ENCODE measurements around the gene OPN3.

OPN3 gene

GRCh38 chr1:241645199-241645598 lies 5.0 kb upstream of the OPN3 start:
- DNase-seq = no peak

GRCh38 chr1:241644259-241644658 lies 4.1 kb upstream of the OPN3 start:
- DNase-seq = no peak

DNA sequence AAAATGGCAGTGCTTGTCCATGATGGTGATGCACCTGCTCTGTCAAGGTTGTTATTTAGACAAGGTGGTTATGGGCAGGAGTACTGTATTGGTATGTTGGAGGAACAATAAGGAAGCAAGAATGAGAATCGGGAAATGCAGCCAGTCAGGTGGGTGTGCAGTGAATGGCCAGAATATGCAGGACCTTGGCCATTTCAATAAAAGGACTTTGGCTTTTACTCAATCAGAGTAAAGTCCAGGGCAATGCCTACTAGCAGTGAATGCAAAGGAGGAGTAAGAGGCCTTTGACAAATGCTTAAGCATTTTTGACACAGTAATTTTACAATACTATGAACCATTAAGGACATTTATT lies 2.4 kb upstream of the OPN3 start:
- no peak for DNase-seq

- DNase-seq = peak; percentile 26
These were observed 1.8 kb upstream of the OPN3 start for GRCh38 chr1:241641773-241642592.

GRCh38 chr1:241640867-241641622 lies 876 bp upstream of the OPN3 start:
- DNase-seq = no peak

DNA sequence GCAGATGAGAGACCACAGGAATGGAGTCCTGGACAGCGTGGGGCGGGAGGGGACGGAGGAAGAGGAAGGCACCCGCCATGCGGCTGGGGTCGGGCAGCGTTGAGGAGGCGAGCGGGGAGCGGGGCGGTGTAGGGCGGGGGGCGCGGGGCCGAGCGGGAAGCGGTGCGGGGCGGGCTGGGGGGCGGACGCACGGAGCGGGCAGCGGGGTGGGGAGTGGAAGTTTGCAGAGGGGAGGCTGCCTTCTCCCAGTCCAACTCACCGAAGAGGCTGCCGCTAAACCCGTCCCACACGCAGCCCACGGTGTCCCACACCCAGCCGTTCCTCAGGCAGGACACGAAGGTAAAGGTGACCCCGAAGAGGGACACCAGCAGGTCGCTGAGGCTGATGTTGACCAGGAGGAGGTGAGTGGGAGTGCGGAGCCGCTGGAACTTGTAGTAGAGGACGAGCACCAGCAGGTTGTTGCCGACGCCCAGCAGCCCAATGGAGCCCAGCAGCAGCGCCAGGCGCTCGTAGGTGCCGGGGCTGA lies 483 bp downstream of the OPN3 start:
- DNase-seq = no peak

DNA sequence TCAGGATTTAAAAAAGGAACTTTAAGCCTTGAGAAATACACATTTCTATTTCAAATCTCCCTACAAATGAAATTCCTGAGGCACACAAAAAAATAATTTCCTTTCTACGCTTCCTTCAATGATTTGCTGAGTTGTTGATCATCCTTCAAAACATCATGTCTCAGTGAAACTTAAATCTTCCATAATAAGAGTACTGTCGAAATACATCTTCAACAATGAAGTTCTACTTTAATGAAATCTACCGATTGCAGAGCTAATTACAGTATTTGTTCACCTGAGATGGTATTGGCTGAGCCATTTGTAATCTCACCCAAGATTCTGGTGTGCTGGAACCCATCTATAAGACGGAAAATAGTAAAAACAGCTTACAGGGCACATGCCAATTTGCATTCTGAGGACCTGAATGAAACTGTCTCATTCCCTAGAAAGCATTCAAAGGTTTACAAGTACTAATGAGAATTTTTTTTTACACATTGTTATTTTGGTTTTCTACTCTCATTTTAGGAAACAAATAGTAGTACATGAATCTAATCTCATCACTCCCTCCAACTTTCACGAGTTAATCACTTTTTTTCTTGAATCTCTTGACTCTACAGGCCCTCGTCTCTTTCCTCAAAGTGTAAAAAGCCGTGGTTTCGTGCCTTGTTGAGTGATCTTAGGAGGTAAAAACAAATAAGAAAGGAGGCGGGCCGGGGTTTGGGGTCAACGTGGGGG lies 1.1 kb downstream of the OPN3 start:
- no peak for DNase-seq

DNA sequence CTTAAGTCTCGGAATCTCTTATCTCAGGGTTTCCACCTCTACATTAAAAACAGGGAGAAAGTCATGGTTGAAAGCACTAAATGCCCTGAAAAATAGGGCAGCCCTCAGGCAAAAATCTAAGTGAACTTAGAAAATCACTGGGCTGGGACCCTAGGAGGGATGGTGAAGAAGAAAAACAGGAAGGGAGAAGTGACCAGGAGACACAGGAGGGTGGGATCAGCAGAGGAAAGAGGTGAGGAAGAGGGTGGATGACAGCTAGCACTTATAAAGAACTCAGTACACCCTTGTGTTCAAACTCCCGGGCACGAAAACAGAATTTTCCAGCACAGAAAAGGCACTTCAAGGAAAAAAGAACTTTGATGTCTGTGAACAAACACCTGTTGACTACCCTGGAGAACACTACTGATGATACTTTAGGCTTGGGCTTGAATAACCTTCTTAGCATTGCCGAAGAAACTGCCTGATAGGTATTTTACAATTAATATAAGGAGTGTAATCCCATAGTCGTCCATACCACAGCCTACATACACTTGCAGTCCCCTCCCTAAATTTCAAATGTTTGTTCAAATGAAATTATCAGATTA lies 2.0 kb downstream of the OPN3 start:
- DNase-seq = no peak

GRCh38 chr1:241637604-241638003 lies 2.6 kb downstream of the OPN3 start:
- DNase-seq = no peak

GRCh38 chr1:241637046-241637590 lies 3.1 kb downstream of the OPN3 start:
- no peak for DNase-seq

DNA sequence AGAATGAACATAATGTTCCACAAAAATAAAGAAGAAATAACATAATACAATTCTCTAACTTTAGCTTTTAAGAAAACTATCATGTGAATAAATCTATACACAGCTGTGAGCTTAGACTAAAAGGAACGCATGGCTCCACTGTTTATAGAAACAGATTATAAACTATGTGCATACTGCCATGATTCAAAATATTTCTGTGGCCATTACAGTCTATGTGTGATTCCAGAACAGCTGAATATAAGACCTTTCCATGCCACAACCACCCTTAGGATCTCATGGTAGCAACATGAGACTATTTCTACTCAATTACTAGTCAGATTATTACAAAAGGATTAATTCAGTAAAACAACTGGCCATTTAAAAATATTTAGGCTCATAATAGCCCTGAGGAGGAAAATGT lies 3.9 kb downstream of the OPN3 start:
- DNase-seq = no peak

- DNase-seq = no peak
These were observed 4.5 kb downstream of the OPN3 start for GRCh38 chr1:241635556-241636152.

GRCh38 chr1:241632987-241633386 lies 7.2 kb downstream of the OPN3 start:
- DNase-seq = no peak

DNA sequence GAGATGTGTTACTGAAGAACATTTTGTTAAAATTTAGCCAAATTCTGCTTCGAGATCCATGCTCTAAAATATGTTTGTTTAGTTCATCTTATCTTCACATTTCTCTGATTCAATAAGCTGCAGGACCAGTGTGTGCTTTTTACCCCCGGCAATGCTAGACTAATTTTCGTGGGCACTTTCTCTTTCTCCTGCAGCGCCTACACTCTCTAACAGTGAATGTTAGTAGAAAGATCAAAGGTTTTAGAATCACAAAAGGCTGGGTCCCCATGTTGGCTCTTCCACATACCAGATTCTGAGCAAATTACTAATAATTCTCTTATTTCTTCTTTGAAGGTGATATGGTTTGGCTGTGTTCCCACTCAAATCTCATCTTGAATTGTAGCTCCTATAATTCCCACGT lies 8.5 kb downstream of the OPN3 start:
- no peak for DNase-seq

DNA sequence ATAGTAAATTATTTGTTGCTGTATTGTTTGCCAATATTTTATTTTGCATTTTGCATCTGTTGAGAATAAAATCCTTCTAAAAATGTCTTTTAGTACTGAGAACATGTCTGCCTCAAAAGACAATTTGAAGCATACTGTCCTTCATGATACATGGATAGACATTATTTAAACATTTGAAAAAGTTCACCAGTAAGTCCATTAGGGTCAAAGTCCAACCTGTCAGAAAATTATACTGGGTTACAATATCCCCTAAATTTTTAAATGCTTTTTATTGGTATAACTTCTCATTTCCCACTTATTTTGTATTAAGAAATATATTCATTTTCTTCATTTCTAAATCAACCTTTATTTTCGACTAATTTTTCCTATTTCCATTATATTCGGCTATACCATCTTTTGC lies 9.3 kb downstream of the OPN3 start:
- no peak for DNase-seq

GRCh38 chr1:241630476-241630875 lies 9.7 kb downstream of the OPN3 start:
- DNase-seq = no peak

DNA sequence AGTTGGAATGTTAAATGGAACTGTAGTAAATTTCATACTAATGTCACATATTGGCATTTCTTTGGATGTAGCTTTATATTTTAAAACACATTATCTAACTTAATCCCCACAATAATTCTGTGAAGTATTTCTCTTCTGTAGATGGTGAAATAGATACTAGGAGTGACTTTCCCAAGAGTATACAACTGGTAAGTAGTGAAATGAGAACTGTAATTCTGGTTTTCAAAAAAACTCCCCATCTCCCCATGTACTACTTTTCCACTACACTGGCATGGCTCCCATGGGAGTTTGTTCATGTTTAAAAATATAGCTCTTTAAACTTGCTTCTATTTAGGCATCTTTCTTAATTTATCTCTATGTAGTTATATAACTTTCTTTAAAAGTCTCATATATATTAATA lies 10.2 kb downstream of the OPN3 start:
- DNase-seq = no peak

- no peak for DNase-seq
These were observed 12.5 kb downstream of the OPN3 start for GRCh38 chr1:241627453-241628259.

GRCh38 chr1:241624935-241625334 lies 15.2 kb downstream of the OPN3 start:
- DNase-seq = no peak

GRCh38 chr1:241622669-241623068 lies 17.5 kb downstream of the OPN3 start:
- no peak for DNase-seq

DNA sequence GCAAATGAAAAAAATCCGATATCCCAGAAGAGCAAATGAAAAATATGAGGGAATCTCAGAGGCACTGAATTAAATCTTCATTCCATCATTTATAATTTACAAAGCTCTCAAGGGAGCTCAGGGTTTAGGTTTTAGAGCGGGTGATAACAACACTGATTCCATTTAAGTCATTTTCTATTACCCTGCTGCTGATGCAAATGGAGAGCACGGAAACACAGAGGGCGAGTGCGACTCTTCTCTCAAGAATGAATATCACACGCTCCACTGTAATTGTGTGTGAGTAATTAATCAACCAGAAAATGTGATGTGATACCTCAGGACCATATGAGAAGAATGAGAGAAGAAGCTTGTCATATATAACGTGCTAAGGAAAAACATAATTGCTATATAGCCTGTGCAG lies 22.7 kb downstream of the OPN3 start:
- no peak for DNase-seq

All from T1000 (cell line).